Smooth muscle cell (in vitro differentiated cells): ENCODE data around the gene PXT1. TPM values are rescaled to one million over a fixed set of nuclear protein-coding genes. Genes with fewer than 3 reads are reported as not detected.
"Not testable (repeated sequence)": the region's sequence is repeated elsewhere in the genome, so short reads cannot be mapped to it uniquely, and the experiment has no call there.

ENCODE experiments used
- DNase-seq: peaks from one replicate; lab custom pipeline; 2025; ENCODE audit not compliant: unreplicated experiment; lab: John Stamatoyannopoulos, UW
- H2AFZ ChIP-seq: fragments of 200-600 bp; sonication (generic); 2 replicates; pipeline ENCODE4 v1.6.0; 2016; ENCODE audit warnings: antibody characterized with exemption, low read depth, mild to moderate bottlenecking
- H3F3A ChIP-seq: fragments of 200-600 bp; sonication (generic); 2 replicates; pipeline ENCODE4 v1.6.0; 2017; ENCODE audit warnings: antibody characterized with exemption, low read depth
- H3K27ac ChIP-seq: fragments of 200-600 bp; sonication (generic); 2 replicates; pipeline ENCODE4 v1.5.1; 2016; ENCODE audit warnings: low read depth, mild to moderate bottlenecking
- H3K27me3 ChIP-seq: fragments of 200-600 bp; sonication (generic); 2 replicates; pipeline ENCODE4 v1.6.1; 2016; ENCODE audit warnings: low read depth, mild to moderate bottlenecking
- H3K36me3 ChIP-seq: fragments of 200-600 bp; sonication (generic); 2 replicates; pipeline ENCODE4 v1.5.1; 2016; ENCODE audit warnings: low read depth
- H3K4me1 ChIP-seq: fragments of 200-600 bp; sonication (generic); 2 replicates; pipeline ENCODE4 v1.5.1; 2016; ENCODE audit warnings: low read depth
- H3K4me2 ChIP-seq: fragments of 200-600 bp; sonication (generic); 2 replicates; pipeline ENCODE4 v1.6.0; 2016; ENCODE audit warnings: mild to moderate bottlenecking
- H3K4me3 ChIP-seq: fragments of 200-600 bp; sonication (generic); 2 replicates; pipeline ENCODE4 v1.5.1; 2016; ENCODE audit warnings: mild to moderate bottlenecking
- H3K79me2 ChIP-seq: fragments of 200-600 bp; sonication (generic); 2 replicates; pipeline ENCODE4 v1.6.0; 2016; ENCODE audit warnings: low read depth, mild to moderate bottlenecking
- H3K9ac ChIP-seq: fragments of 200-600 bp; sonication (generic); 2 replicates; pipeline ENCODE4 v1.6.0; 2016; ENCODE audit warnings: low read depth
- H3K9me3 ChIP-seq: fragments of 200-600 bp; sonication (generic); replicated peaks from 2 replicates; pipeline ENCODE4 v1.5.1; 2016; ENCODE audit warnings: low read depth
- H4K20me1 ChIP-seq: fragments of 200-600 bp; sonication (generic); 2 replicates; pipeline ENCODE4 v1.6.0; 2016; ENCODE audit warnings: low read depth
- WGBS: methylation state at CpG from one replicate; pipeline ENCODE4 v1.1.7; 2016; ENCODE audit warnings: low lambda C conversion rate; 5-methylcytosine and 5-hydroxymethylcytosine counted together
- polyA plus RNA-seq: library from polyadenylated mRNA; unstranded; fragments of >200 nt; fragmentation: Nextera tagmentation; extraction: Ambion mirVana; gene quantifications from 2 replicates; pipeline ENCODE4 v1.2.1, GENCODE V29; 2016
- total RNA-seq: library from RNA; depleted of rRNA; stranded (reverse); fragments of >200 nt; gene quantifications from 2 replicates; pipeline ENCODE4 v1.2.3, GENCODE V29; 2014
- TF ChIP-seq, protein P1 (sequence below): fragments of 200-600 bp; sonication (generic); IDR thresholded peaks from 2 replicates; pipeline ENCODE4 v1.5.1; 2017; ENCODE audit warnings: borderline replicate concordance, mild to moderate bottlenecking, antibody characterized with exemption; ENCODE audit not compliant: insufficient read depth, poor library complexity, severe bottlenecking

PXT1 gene
- total and polyA plus RNA-seq, 2 experiments from 2014 or later = not detected

DNA sequence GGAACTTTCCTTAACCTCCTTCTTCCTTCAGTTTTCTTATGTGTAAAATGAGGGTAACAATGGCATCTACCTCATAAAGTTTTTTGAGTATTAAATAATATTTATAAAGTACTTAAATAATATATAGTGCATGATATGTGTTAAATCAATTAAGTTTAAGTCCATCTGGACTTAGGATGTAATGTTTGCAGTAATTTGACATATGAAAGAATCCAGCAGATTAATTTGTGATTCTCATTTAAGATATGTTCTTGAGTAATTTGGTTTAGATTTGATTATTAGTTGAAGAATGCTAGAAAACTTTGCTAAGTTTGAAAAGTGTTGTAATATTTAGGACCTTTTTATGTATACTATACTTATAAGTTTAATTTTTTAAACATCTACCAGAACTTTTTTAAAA, 18.3 kb upstream of the PXT1 start:
- Histone ChIP-seq H3K9ac (no peak overlapping the region), H3K27ac (no peak overlapping the region), H3K4me3 (no peak overlapping the region), H3K9me3 (no peaks in the 10 kb centered on the region), H3F3A (peaks cover 5% of the 10 kb centered on the region), H4K20me1 (peaks cover 94% of the 10 kb centered on the region), H3K27me3 (no peaks in the 10 kb centered on the region), H3K36me3 (no peaks in the 10 kb centered on the region), H3K4me2 (no peak overlapping the region), H3K79me2 (peaks cover 100% of the 10 kb centered on the region), H2AFZ (no peak overlapping the region), H3K4me1 (no peaks in the 10 kb centered on the region)
- no peak for DNase-seq
- TF ChIP-seq, protein P1, sequence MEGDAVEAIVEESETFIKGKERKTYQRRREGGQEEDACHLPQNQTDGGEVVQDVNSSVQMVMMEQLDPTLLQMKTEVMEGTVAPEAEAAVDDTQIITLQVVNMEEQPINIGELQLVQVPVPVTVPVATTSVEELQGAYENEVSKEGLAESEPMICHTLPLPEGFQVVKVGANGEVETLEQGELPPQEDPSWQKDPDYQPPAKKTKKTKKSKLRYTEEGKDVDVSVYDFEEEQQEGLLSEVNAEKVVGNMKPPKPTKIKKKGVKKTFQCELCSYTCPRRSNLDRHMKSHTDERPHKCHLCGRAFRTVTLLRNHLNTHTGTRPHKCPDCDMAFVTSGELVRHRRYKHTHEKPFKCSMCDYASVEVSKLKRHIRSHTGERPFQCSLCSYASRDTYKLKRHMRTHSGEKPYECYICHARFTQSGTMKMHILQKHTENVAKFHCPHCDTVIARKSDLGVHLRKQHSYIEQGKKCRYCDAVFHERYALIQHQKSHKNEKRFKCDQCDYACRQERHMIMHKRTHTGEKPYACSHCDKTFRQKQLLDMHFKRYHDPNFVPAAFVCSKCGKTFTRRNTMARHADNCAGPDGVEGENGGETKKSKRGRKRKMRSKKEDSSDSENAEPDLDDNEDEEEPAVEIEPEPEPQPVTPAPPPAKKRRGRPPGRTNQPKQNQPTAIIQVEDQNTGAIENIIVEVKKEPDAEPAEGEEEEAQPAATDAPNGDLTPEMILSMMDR = no peak

DNA sequence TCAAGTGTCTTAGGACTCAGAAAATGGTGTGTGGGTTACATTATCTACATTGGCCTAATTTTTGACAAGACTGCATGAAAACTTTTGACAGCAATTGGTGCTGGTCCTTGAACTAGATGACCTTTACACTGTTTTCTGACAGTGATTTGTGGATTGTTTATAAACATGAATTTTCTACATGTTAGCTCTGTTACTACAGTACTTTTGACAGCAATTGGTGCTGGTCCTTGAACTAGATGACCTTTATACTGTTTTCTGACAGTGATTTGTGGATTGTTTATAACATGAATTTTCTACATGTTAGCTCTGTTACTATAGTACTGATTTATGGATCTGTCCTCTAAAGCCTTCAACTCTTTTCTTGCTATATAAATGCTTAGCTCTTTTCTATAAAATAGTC, 16.8 kb upstream of the PXT1 start:
- Histone ChIP-seq H3K4me3 (no peak overlapping the region), H3K4me1 (no peaks in the 10 kb centered on the region), H4K20me1 (peaks cover 97% of the 10 kb centered on the region), H3K4me2 (no peak overlapping the region), H3K79me2 (peaks cover 100% of the 10 kb centered on the region), H3K27ac (no peak overlapping the region), H3F3A (peaks cover 5% of the 10 kb centered on the region), H3K9me3 (no peaks in the 10 kb centered on the region), H2AFZ (no peak overlapping the region), H3K9ac (no peak overlapping the region), H3K36me3 (no peaks in the 10 kb centered on the region), H3K27me3 (no peaks in the 10 kb centered on the region)
- DNase-seq = no peak
- TF ChIP-seq, protein P1 = no peak

GRCh38 chr6:36455486-36456027, 12.9 kb upstream of the PXT1 start:
- H3K27ac ChIP-seq = no peak overlapping the region
- H4K20me1 ChIP-seq = peaks cover 97% of the 10 kb centered on the region
- H3K4me1 ChIP-seq = no peaks in the 10 kb centered on the region
- WGBS = 90% methylated on average over 3 of the region's 3 CpGs
- H3K9me3 ChIP-seq = no peaks in the 10 kb centered on the region
- TF ChIP-seq, protein P1 = no peak
- H3K79me2 ChIP-seq = peaks cover 98% of the 10 kb centered on the region
- H3K4me3 ChIP-seq = no peak overlapping the region
- H2AFZ ChIP-seq = no peak overlapping the region
- H3K36me3 ChIP-seq = no peaks in the 10 kb centered on the region
- H3K4me2 ChIP-seq = no peak overlapping the region
- no peaks in the 10 kb centered on the region for H3K27me3 ChIP-seq
- no peak for DNase-seq
- H3F3A ChIP-seq = no peaks in the 10 kb centered on the region
- H3K9ac ChIP-seq = no peak overlapping the region

- not testable (repeated sequence) for H3K4me2 ChIP-seq, H3K36me3 ChIP-seq, H3K9me3 ChIP-seq, H3K9ac ChIP-seq, H3K27ac ChIP-seq, H3K4me1 ChIP-seq, H3K27me3 ChIP-seq, H3K4me3 ChIP-seq, H2AFZ ChIP-seq, H3F3A ChIP-seq, DNase-seq
- WGBS = 96% methylated on average over 6 of the region's 8 CpGs
- H3K79me2 ChIP-seq = peaks cover 98% of the 10 kb centered on the region
- H4K20me1 ChIP-seq = peaks cover 98% of the 10 kb centered on the region
Measured at GRCh38 chr6:36452897-36453296, 10.2 kb upstream of the PXT1 start.

- 99% methylated on average over 10 of the region's 10 CpGs for whole genome bisulfite sequencing
- H4K20me1 ChIP-seq = peaks cover 94% of the 10 kb centered on the region
Measured at GRCh38 chr6:36449173-36449572, 6.5 kb upstream of the PXT1 start.

More at GRCh38 chr6:36449173-36449572, 6.5 kb upstream of the PXT1 start:
- not testable (repeated sequence) for H3K27me3 ChIP-seq, H3K9me3 ChIP-seq, H3K4me1 ChIP-seq, H3K27ac ChIP-seq, H3K9ac ChIP-seq, H3K4me3 ChIP-seq, H3K4me2 ChIP-seq, H3F3A ChIP-seq, H3K36me3 ChIP-seq, DNase-seq, H2AFZ ChIP-seq
- peaks cover 98% of the 10 kb centered on the region for H3K79me2 ChIP-seq
